Measurements from ENCODE around the gene KAT7. TPM values are rescaled to one million over a fixed set of nuclear protein-coding genes. Genes with fewer than 3 reads are reported as not detected.

Gene KAT7
- total RNA-seq, 2 donors from 2014 or later: 75.8 to 98.5 TPM

- H3K27me3 Mint-ChIP-seq: peaks cover 15 to 33% of the 10 kb centered on the region in 2 donors
- H3K4me3 Mint-ChIP-seq: no peak overlapping the region
- H3K9me3 Mint-ChIP-seq: no peaks in the 10 kb centered on the region
- no peak for DNase-seq (ENCODE audit: low spot score)
- ATAC-seq: no peak
- no peak overlapping the region for H3K27ac Mint-ChIP-seq
- no peaks in the 10 kb centered on the region for H3K36me3 Mint-ChIP-seq
- H3K4me1 Mint-ChIP-seq (ENCODE audit: low read depth in 2 of 2): peaks cover 0 to 5% of the 10 kb centered on the region in 2 donors
These were observed 92.5 kb downstream of the KAT7 start for GRCh38 chr17:49881054-49881402.

DNA sequence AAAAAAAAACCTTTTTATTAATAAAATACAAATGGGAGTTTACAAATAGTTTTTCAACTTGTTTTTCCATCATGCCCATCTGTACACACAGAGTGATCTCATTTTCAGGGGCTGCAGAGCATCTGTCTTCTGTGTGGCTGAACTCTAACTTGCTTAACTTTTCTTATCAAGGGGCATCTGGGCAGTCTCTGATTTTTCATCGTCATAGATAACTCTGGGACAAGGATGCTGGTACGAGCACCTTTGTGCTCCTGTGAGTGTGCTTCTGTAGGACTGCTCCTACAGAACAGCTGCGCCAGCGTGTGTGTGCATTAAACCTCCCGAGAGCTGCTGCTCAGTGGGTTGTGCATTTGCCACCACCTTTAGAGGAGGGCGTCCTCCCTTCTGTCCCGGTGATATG lies 94.0 kb downstream of the KAT7 start:
- ATAC-seq: no peak
- no peaks in the 10 kb centered on the region for H3K36me3 Mint-ChIP-seq
- no peaks in the 10 kb centered on the region for H3K9me3 Mint-ChIP-seq
- no peak for DNase-seq (ENCODE audit: low spot score)
- H3K27me3 Mint-ChIP-seq: peaks cover 16 to 32% of the 10 kb centered on the region in 2 donors
- no peak overlapping the region for H3K27ac Mint-ChIP-seq
- peaks cover 0 to 5% of the 10 kb centered on the region in 2 donors for H3K4me1 Mint-ChIP-seq (ENCODE audit: low read depth in 2 of 2)
- no peak overlapping the region for H3K4me3 Mint-ChIP-seq

Other genes starting within 250 kb of the KAT7 start
- not detected for gene NXPH3, start 212.8 kb upstream of the KAT7 start, total RNA-seq
- gene SPOP, start 110.6 kb upstream of the KAT7 start, total RNA-seq: 10 to 100 TPM; 59.3 to 87.7 TPM
- gene SLC35B1, start 80.7 kb upstream of the KAT7 start, total RNA-seq: 100 to 1,000 TPM in 1 of 2 donors, 10 to 100 TPM in 1; 90.9 to 115 TPM
- 10 to 100 TPM; 22.4 to 36.4 TPM for gene FAM117A, start 24.6 kb upstream of the KAT7 start, total RNA-seq
- gene TAC4, start 59.4 kb downstream of the KAT7 start, total RNA-seq: not detected
- gene DLX4, start 180.5 kb downstream of the KAT7 start, total RNA-seq: under 1 TPM; 0.45 to 0.71 TPM
- not detected for gene DLX3, start 206.5 kb downstream of the KAT7 start, total RNA-seq